H9 (cell line): Measurements from ENCODE around the gene OVAAL. TPM values are rescaled to one million over a fixed set of nuclear protein-coding genes. Genes with fewer than 3 reads are reported as not detected.

Source experiments
- DNase-seq: peaks from one replicate; pipeline ENCODE4 v3.0.0-alpha.2; 2017
- H2AFZ ChIP-seq: one replicate; pipeline ENCODE4 v1.6.1; 2013; ENCODE audit warnings: mild to moderate bottlenecking, low read length, control low read depth, moderate library complexity
- H2AK5ac ChIP-seq: 2 replicates; pipeline ENCODE4 v1.6.1; 2013; ENCODE audit warnings: low read length, control low read depth, mixed read lengths; ENCODE audit not compliant: insufficient read length
- H2BK120ac ChIP-seq: one replicate; pipeline ENCODE4 v1.6.1; 2013; ENCODE audit warnings: low read depth, mild to moderate bottlenecking, low read length, control low read depth, inconsistent platforms; ENCODE audit not compliant: poor library complexity, severe bottlenecking
- H2BK12ac ChIP-seq: 2 replicates; pipeline ENCODE4 v1.6.1; 2013; ENCODE audit warnings: low read length, control low read depth, mixed read lengths, low read depth; ENCODE audit not compliant: insufficient read length
- H2BK15ac ChIP-seq: 2 replicates; pipeline ENCODE4 v1.6.1; 2013; ENCODE audit warnings: low read depth, low read length, control low read depth
- H2BK20ac ChIP-seq: one replicate; pipeline ENCODE4 v1.6.1; 2013; ENCODE audit warnings: low read depth, mild to moderate bottlenecking, low read length, control low read depth, inconsistent platforms; ENCODE audit not compliant: poor library complexity, severe bottlenecking
- H2BK5ac ChIP-seq: 2 replicates; pipeline ENCODE4 v1.6.1; 2013; ENCODE audit warnings: low read length, control low read depth, mixed read lengths; ENCODE audit not compliant: insufficient read length
- H3K14ac ChIP-seq: 2 replicates; pipeline ENCODE4 v1.6.1; 2013; ENCODE audit warnings: low read length, control low read depth; ENCODE audit not compliant: insufficient read depth
- H3K18ac ChIP-seq: 2 replicates; pipeline ENCODE4 v1.6.1; 2013; ENCODE audit warnings: low read depth, mild to moderate bottlenecking, mixed read lengths, low read length, control low read depth; ENCODE audit not compliant: insufficient read length
- H3K23ac ChIP-seq: 2 replicates; pipeline ENCODE4 v1.6.1; 2013; ENCODE audit warnings: low read length, control low read depth, mixed read lengths, low read depth; ENCODE audit not compliant: insufficient read length
- H3K23me2 ChIP-seq: 2 replicates; pipeline ENCODE4 v1.6.1; 2013; ENCODE audit warnings: low read depth, mild to moderate bottlenecking, mixed read lengths, low read length, control low read depth; ENCODE audit not compliant: insufficient read length, poor library complexity, severe bottlenecking
- H3K27ac ChIP-seq: 2 replicates; pipeline ENCODE4 v1.5.1; 2013; ENCODE audit warnings: low read length, control low read depth, mixed read lengths, low read depth; ENCODE audit not compliant: insufficient read length
- H3K27me3 ChIP-seq: 2 replicates; pipeline ENCODE4 v1.6.1; 2013; ENCODE audit warnings: low read length, control low read depth, inconsistent platforms; ENCODE audit not compliant: insufficient read depth
- H3K4ac ChIP-seq: 2 replicates; pipeline ENCODE4 v1.6.1; 2013; ENCODE audit warnings: low read depth, mild to moderate bottlenecking, control low read depth, inconsistent platforms, low read length, moderate library complexity
- H3K4me1 ChIP-seq: 2 replicates; pipeline ENCODE4 v1.6.1; 2013; ENCODE audit warnings: low read length, control low read depth, inconsistent platforms; ENCODE audit not compliant: insufficient read depth
- H3K4me2 ChIP-seq: 2 replicates; pipeline ENCODE4 v1.6.1; 2013; ENCODE audit warnings: low read length, control low read depth, mixed read lengths; ENCODE audit not compliant: insufficient read length, insufficient read depth
- H3K56ac ChIP-seq: 2 replicates; pipeline ENCODE4 v1.6.1; 2013; ENCODE audit warnings: low read depth, mild to moderate bottlenecking, mixed read lengths, low read length, control low read depth; ENCODE audit not compliant: insufficient read length
- H3K79me1 ChIP-seq: 2 replicates; pipeline ENCODE4 v1.6.1; 2013; ENCODE audit warnings: low read depth, mild to moderate bottlenecking, moderate library complexity, low read length, control low read depth, inconsistent platforms; ENCODE audit not compliant: insufficient read depth, poor library complexity, severe bottlenecking
- H3K79me2 ChIP-seq: 2 replicates; pipeline ENCODE4 v1.6.1; 2013; ENCODE audit warnings: low read length, control low read depth, inconsistent platforms; ENCODE audit not compliant: insufficient read depth
- H3K9ac ChIP-seq: 2 replicates; pipeline ENCODE4 v1.6.1; 2013; ENCODE audit warnings: low read length, control low read depth, mixed read lengths; ENCODE audit not compliant: insufficient read length; ENCODE audit errors: extremely low read depth
- H3K9me3 ChIP-seq: one replicate; pipeline ENCODE4 v1.6.1; 2013; ENCODE audit warnings: low read depth, low read length, inconsistent platforms; ENCODE audit not compliant: control insufficient read depth
- H3T11ph ChIP-seq: one replicate; pipeline ENCODE4 v1.6.1; 2013; ENCODE audit warnings: mild to moderate bottlenecking, low read length, control low read depth, inconsistent platforms
- H4K20me1 ChIP-seq: one replicate; pipeline ENCODE4 v1.6.1; 2013; ENCODE audit not compliant: control insufficient read depth, insufficient read length, insufficient read depth
- H4K5ac ChIP-seq: 2 replicates; pipeline ENCODE4 v1.6.1; 2013; ENCODE audit warnings: low read depth, mild to moderate bottlenecking, mixed read lengths, low read length, control low read depth; ENCODE audit not compliant: insufficient read length
- H4K8ac ChIP-seq: replicated peaks from 2 replicates; pipeline ENCODE4 v1.6.1; 2013; ENCODE audit warnings: low read length, control low read depth, mixed read lengths, low read depth; ENCODE audit not compliant: insufficient read length
- H4K91ac ChIP-seq: 2 replicates; pipeline ENCODE4 v1.6.1; 2013; ENCODE audit warnings: low read depth, mild to moderate bottlenecking, moderate library complexity, mixed read lengths, low read length, control low read depth; ENCODE audit not compliant: insufficient read length
- H3K27ac Mint-ChIP-seq, 3 experiments: 2 replicates in 2 of 3; 3 replicates in 1 of 3; pipeline ENCODE4 v1.8.0; 2020 to 2021; ENCODE audit warnings: mixed read lengths in 3 of 3, mild to moderate bottlenecking in 1 of 3, moderate library complexity in 1 of 3
- H3K27me3 Mint-ChIP-seq: 2 replicates; pipeline ENCODE4 v1.8.0; 2021; ENCODE audit warnings: low read depth, mild to moderate bottlenecking, moderate library complexity, mixed read lengths
- H3K36me3 Mint-ChIP-seq, 3 experiments: 2 replicates in 2 of 3; 3 replicates in 1 of 3; pipeline ENCODE4 v1.8.0; 2020 to 2021; ENCODE audit warnings: low read depth in 3 of 3, mixed read lengths in 3 of 3; ENCODE audit not compliant: insufficient read depth in 1 of 3
- H3K4me1 Mint-ChIP-seq, 2 experiments: 2 replicates each; pipeline ENCODE4 v1.8.0; 2020; ENCODE audit warnings: mixed read lengths in 2 of 2
- H3K4me3 Mint-ChIP-seq, 2 experiments: 2 replicates in 1 of 2; 3 replicates in 1 of 2; pipeline ENCODE4 v1.8.0; 2020 to 2021; ENCODE audit warnings: mild to moderate bottlenecking in 2 of 2, mixed read lengths in 2 of 2, moderate library complexity in 1 of 2
- H3K9me3 Mint-ChIP-seq, 2 experiments: 2 replicates in 1 of 2; 3 replicates in 1 of 2; pipeline ENCODE4 v1.8.0; 2020; ENCODE audit warnings: mild to moderate bottlenecking in 2 of 2, mixed read lengths in 2 of 2, moderate library complexity in 1 of 2
- total RNA-seq: library from RNA; stranded (reverse); gene quantifications from 2 replicates; pipeline ENCODE4 v1.2.1, GENCODE V29; 2021
- TF ChIP-seq, protein P1 (sequence below): fragments of 200-600 bp; sonication (generic); conservative IDR thresholded peaks from 3 replicates; pipeline ENCODE4 v1.8.0; 2021; ENCODE audit warnings: antibody characterized with exemption, mild to moderate bottlenecking

Gene OVAAL
- total RNA-seq, 1 experiment from 2014 or later: not detected

DNA sequence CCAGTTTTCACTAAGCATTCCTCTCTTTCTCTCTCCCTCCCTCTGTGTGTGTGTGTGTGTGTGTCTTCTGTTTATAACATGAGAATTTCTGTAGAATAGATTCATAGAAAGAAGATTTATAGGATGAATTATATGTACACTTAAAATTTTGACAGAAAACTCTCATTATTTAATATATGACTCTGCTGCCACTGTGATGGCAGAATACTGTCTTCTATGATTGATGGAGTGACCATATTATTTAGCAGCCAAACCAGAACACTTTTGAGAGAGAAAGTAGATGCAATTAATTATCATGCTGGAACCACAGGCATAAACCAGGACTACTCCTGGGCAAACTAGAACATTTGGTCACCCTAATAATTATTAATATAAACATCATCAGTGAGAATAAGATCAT, 38.8 kb downstream of the OVAAL start:
- no peak overlapping the region for H2BK5ac ChIP-seq
- H3K27me3 Mint-ChIP-seq: peaks cover 4% of the 10 kb centered on the region

More for the DNA sequence above, 38.8 kb downstream of the OVAAL start:
- no peaks in the 10 kb centered on the region for H3K4me1 ChIP-seq
- no peak overlapping the region for H2AK5ac ChIP-seq
- H2BK20ac ChIP-seq: no peak overlapping the region
- Mint-ChIP-seq H3K4me3 (no peak overlapping the region), H3K9me3 (no peaks in the 10 kb centered on the region), H3K27ac (no peak overlapping the region), H3K36me3 (no peaks in the 10 kb centered on the region), H3K4me1 (peaks cover 0 to 2% of the 10 kb centered on the region in 2 experiments; a peak in 1 of 4 replicates)
- H3K4ac ChIP-seq: no peak overlapping the region
- H4K91ac ChIP-seq: no peak overlapping the region
- no peak overlapping the region for H2BK15ac ChIP-seq
- H3K9me3 ChIP-seq: no peaks in the 10 kb centered on the region
- H3K27me3 ChIP-seq: no peaks in the 10 kb centered on the region; the same call in 1 of the 2 replicates
- no peak overlapping the region for H4K8ac ChIP-seq
- no peaks in the 10 kb centered on the region for H4K20me1 ChIP-seq
- no peak for DNase-seq
- no peak overlapping the region for H2BK120ac ChIP-seq
- H3K23ac ChIP-seq: no peak overlapping the region
- H3K27ac ChIP-seq: no peak overlapping the region
- no peak overlapping the region for H3K4me2 ChIP-seq
- H3K23me2 ChIP-seq: no peaks in the 10 kb centered on the region
- no peak overlapping the region for H3K18ac ChIP-seq
- H3K14ac ChIP-seq: no peak overlapping the region
- H2BK12ac ChIP-seq: no peak overlapping the region
- no peak overlapping the region for H4K5ac ChIP-seq
- H3K9ac ChIP-seq: no peak overlapping the region
- H3K79me1 ChIP-seq: no peaks in the 10 kb centered on the region
- TF ChIP-seq, protein P1, sequence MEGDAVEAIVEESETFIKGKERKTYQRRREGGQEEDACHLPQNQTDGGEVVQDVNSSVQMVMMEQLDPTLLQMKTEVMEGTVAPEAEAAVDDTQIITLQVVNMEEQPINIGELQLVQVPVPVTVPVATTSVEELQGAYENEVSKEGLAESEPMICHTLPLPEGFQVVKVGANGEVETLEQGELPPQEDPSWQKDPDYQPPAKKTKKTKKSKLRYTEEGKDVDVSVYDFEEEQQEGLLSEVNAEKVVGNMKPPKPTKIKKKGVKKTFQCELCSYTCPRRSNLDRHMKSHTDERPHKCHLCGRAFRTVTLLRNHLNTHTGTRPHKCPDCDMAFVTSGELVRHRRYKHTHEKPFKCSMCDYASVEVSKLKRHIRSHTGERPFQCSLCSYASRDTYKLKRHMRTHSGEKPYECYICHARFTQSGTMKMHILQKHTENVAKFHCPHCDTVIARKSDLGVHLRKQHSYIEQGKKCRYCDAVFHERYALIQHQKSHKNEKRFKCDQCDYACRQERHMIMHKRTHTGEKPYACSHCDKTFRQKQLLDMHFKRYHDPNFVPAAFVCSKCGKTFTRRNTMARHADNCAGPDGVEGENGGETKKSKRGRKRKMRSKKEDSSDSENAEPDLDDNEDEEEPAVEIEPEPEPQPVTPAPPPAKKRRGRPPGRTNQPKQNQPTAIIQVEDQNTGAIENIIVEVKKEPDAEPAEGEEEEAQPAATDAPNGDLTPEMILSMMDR: no peak
- H3K79me2 ChIP-seq: no peaks in the 10 kb centered on the region
- no peak overlapping the region for H3K56ac ChIP-seq
- no peak overlapping the region for H2AFZ ChIP-seq
- no peak overlapping the region for H3T11ph ChIP-seq
